Dendritic cell treated with granulocyte-macrophage colony-stimulating factor and Interleukin-4, amounts not matched to agents 40 ng/mL and 50 ng/mL, for 4 days (primary cell): ENCODE measurements around the gene TESK1.
"Not testable (repeated sequence)": the region's sequence is repeated elsewhere in the genome, so short reads cannot be mapped to it uniquely, and the experiment has no call there.

Source experiments
- H3K27ac Mint-ChIP-seq: one replicate; pipeline ENCODE4 v1.8.0; 2022; ENCODE audit warnings: mild to moderate bottlenecking, mixed read lengths
- H3K27me3 Mint-ChIP-seq: one replicate; pipeline ENCODE4 v1.8.0; 2022; ENCODE audit warnings: mild to moderate bottlenecking, mixed read lengths
- H3K36me3 Mint-ChIP-seq: one replicate; pipeline ENCODE4 v1.8.0; 2022; ENCODE audit warnings: low read depth, mixed read lengths
- H3K4me1 Mint-ChIP-seq: one replicate; pipeline ENCODE4 v1.8.0; 2022; ENCODE audit warnings: low read depth, mixed read lengths
- H3K4me3 Mint-ChIP-seq: one replicate; pipeline ENCODE4 v1.8.0; 2022; ENCODE audit warnings: mild to moderate bottlenecking, moderate library complexity, mixed read lengths
- H3K9me3 Mint-ChIP-seq: one replicate; pipeline ENCODE4 v1.8.0; 2022; ENCODE audit warnings: mixed read lengths
- intact Hi-C: fragments of 100-400 bp; cut with micrococcal nuclease; formaldehyde crosslinking; loops from one replicate; pipeline ENCODE4 v1.15.0; 2022

The TESK1 gene

DNA sequence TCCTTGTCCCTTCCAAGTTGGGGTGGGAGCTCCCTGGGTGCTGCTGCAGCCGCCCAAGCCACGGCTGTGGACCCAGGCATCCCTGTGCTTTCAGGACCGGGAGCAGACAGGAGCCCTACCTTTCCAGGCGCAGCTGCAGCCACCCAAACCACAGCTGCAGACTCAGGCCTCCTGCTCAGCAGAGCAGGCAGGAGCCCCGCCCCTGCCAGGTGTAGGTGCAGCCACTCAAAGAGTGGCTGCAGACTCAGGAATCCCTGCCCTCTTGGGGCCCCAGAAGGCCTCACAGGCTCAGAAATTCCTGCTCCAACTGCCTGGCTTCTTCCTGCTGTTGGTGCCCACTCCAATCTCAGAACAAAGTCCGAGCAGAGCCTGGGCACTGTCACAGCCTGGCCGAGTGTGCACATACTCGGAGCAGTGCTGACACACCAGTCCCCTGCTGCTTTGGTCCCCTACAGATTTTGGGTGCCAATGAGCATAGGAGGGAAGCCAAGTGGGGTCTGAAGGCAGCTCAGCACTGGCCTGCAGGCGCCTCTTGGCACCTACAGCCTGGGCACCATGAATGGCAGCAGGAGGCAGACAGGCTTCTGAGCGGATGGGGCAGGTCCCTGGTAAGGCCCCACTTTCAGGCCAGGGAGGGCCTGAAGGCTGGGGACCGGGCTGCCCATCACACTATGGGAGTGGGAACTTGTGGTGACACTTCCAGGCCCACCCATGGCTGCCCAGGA, 6.0 kb upstream of the TESK1 start:
- Mint-ChIP-seq H3K4me3 (no peak overlapping the region), H3K9me3 (peaks cover 10% of the 10 kb centered on the region), H3K27me3 (no peaks in the 10 kb centered on the region), H3K36me3 (peaks cover under 1% of the 10 kb centered on the region), H3K27ac (no peak overlapping the region), H3K4me1 (peaks cover 28% of the 10 kb centered on the region)
- intact Hi-C loops: no loop called here

DNA sequence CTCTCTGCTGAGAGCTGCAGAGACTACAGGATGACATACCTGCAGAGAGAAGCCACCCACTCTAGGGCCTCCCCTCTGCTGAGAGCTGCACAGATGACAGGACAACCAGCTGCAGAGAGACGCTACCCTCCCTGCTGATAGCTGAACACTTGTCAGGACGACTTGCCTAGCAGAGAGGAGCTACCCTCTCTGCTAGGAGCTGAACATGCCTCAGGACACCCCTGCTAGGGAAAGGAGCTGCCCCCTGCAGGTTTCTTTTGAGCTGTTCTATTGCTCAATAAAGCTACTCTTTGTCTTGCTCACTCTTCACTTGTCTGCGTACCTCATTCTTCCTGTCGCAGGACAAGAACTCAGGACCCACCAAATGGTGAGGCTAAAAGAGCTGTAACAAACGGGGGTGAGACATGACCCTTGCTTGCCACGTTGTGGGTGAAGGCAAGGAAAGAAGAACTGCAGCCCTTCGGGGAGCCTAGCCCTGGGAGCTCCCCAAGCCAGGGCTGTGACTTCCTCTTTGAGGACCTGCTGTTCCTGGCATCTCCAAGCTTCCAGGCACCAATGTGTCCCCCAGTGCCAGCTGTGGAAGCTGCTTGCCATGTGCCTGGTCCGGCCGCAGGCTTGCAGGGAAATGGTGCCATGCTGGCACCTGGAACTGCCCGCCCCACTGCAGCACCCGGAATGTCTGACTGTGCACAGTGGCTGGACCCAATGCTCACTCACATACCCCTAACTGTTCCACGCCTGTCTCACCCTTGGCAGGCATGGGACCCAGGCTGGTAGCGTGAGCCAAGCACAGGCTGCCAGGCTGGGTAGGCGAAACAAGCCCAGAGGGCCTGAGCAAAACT, 5.1 kb upstream of the TESK1 start:
- Mint-ChIP-seq H3K27ac (no peak overlapping the region), H3K4me1 (peaks cover 37% of the 10 kb centered on the region), H3K36me3 (peaks cover 7% of the 10 kb centered on the region), H3K27me3 (no peaks in the 10 kb centered on the region), H3K4me3 (no peak overlapping the region), H3K9me3 (peaks cover under 1% of the 10 kb centered on the region)
- intact Hi-C loops: no loop called here

DNA sequence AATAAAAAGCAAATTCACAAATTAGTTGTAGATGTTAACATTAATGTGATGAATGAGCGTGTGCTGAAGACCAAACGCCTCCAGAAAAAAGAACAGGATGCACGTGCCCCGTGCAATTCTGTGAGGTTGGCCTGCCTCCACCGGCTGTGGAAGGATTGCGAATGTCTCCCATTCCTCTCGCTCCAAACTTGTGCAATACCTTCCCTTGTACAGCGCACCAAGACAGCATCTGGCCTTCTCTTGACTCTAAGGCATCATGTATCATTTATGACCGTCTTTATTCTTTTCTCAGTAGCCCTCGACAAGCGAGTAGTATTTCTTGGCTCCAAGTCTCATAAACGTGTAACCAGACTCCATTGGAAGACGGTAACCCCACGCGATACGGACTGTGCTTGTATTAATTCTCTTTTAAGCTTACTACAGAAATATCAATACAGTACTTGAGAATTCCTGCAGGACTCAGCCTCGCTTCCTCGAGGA, 1.5 kb upstream of the TESK1 start:
- intact Hi-C loops: no loop called here
- peak overlapping the region; percentile 96 for H3K4me3 Mint-ChIP-seq
- no peaks in the 10 kb centered on the region for H3K9me3 Mint-ChIP-seq
- H3K27ac Mint-ChIP-seq: peak overlapping the region; percentile 94
- peaks cover 27% of the 10 kb centered on the region for H3K36me3 Mint-ChIP-seq
- peaks cover 56% of the 10 kb centered on the region for H3K4me1 Mint-ChIP-seq
- no peaks in the 10 kb centered on the region for H3K27me3 Mint-ChIP-seq

DNA sequence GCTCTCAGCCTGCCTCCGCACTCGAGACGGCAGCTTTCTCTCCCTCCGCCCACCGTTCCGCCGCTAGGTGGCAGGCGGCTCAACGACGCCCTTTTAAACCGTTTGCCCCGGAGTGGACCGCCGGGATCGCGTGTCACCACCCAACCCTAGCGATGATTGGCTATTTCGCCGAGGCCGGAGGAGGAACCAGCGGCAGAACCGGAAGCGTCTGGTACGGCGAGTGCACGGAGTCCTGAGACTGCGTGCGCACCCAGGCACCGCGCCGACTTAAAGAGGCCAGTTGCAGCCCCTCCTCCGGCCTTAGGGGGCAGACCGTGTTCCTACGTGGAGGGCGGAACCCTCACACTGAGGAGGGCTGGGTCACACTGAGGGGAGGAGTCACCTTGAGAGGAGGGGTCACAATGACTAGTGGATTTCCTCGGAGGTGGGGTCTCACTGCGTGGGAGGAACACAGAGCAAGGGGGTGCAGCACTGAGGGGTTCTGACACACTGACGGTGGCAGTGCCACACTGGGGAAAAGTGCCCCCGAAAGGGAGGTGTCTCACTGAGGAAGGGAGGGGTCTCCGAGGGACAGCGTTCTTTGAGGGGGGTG, 980 bp upstream of the TESK1 start:
- Mint-ChIP-seq H3K4me3 (peak overlapping the region; percentile 96), H3K27me3 (no peaks in the 10 kb centered on the region), H3K4me1 (peaks cover 56% of the 10 kb centered on the region), H3K27ac (peak overlapping the region; percentile 94), H3K9me3 (no peaks in the 10 kb centered on the region), H3K36me3 (peaks cover 33% of the 10 kb centered on the region)
- intact Hi-C loops: loop anchor here (1.0 to 2.0 kb wide), 3 partner anchors 42 to 128 kb away; partner anchors contain the start of genes CCDC107, CREB3, RMRP and TLN1

DNA sequence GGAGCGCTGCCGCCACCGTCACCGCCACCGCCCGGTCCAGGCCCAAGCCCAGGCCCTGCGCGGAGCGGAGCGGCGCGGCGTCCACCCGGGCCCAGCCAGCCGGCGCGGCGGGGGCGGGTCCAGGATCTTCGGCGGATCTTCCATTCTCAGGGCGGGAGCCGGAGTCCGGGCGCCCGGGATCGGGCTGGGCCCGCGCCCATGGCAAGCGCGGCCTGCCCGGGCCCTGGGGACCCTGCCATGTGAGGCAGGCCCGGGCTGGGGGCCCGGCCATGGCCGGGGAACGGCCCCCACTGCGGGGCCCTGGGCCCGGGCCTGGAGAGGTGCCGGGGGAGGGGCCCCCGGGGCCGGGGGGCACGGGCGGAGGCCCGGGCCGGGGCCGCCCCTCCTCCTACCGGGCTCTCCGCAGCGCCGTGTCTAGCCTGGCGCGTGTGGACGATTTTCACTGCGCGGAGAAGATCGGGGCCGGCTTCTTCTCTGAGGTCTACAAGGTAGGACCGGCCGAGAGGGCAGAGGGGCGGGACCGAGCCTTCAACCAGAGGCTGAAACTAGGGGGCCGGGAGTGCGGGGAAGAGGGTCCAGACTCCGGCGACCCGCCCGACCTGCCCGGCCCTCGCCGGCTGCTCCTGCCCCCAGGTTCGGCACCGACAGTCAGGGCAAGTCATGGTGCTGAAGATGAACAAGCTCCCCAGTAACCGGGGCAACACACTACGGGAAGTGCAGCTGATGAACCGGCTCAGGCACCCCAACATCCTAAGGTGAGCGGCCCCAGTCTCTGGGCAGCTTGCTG, 482 bp downstream of the TESK1 start:
- intact Hi-C loops: loop anchor here (2.0 kb wide), 1 partner anchor 53 kb away; the partner anchor contains the start of genes CCDC107 and RMRP
- H3K4me3 Mint-ChIP-seq: peak overlapping the region; percentile 78
- peak overlapping the region; percentile 28 for H3K27ac Mint-ChIP-seq
- H3K9me3 Mint-ChIP-seq: no peaks in the 10 kb centered on the region
- H3K36me3 Mint-ChIP-seq: peaks cover 47% of the 10 kb centered on the region
- H3K27me3 Mint-ChIP-seq: no peaks in the 10 kb centered on the region
- H3K4me1 Mint-ChIP-seq: peaks cover 42% of the 10 kb centered on the region

DNA sequence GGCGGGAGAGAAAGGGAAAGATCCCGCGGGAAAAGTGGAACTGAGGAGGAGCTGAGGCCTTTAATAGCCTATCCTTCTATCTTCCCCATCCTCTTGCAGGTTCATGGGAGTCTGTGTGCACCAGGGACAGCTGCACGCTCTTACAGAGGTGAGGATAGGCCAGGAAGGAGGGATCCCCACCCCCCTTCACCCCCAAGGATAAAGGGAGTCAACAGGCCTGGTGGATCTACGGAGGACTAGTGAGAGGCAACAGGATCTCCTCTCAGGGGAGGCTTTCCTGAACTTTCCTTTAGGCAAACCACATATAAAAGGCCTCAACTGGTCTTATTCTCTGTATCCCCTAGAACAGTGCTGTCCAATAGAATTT, 1.1 kb downstream of the TESK1 start:
- Mint-ChIP-seq H3K27me3 (no peaks in the 10 kb centered on the region), H3K36me3 (peaks cover 49% of the 10 kb centered on the region), H3K9me3 (no peaks in the 10 kb centered on the region), H3K4me1 (peaks cover 42% of the 10 kb centered on the region), H3K4me3 (peak overlapping the region; percentile 78), H3K27ac (peak overlapping the region; percentile 28)
- intact Hi-C loops: no loop called here

DNA sequence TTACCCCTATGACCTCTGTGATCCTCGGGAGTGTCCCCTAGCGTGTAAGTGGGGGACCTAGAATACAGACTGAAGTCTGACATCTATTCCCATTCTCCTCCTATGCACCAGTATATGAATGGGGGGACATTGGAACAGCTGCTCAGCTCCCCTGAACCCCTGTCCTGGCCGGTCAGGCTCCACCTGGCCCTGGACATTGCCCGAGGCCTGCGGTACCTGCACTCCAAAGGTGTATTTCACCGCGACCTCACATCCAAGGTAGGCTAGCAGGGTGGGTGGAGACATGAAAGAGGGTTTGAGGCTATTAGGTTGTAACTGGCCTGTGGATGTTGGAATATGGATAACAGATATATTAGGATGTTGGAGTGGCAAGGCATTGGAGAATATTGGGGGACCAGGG, 1.7 kb downstream of the TESK1 start:
- no peaks in the 10 kb centered on the region for H3K27me3 Mint-ChIP-seq
- H3K36me3 Mint-ChIP-seq: peaks cover 49% of the 10 kb centered on the region
- H3K4me3 Mint-ChIP-seq: no peak overlapping the region
- peaks cover 42% of the 10 kb centered on the region for H3K4me1 Mint-ChIP-seq
- H3K27ac Mint-ChIP-seq: no peak overlapping the region
- H3K9me3 Mint-ChIP-seq: no peaks in the 10 kb centered on the region
- intact Hi-C loops: no loop called here

DNA sequence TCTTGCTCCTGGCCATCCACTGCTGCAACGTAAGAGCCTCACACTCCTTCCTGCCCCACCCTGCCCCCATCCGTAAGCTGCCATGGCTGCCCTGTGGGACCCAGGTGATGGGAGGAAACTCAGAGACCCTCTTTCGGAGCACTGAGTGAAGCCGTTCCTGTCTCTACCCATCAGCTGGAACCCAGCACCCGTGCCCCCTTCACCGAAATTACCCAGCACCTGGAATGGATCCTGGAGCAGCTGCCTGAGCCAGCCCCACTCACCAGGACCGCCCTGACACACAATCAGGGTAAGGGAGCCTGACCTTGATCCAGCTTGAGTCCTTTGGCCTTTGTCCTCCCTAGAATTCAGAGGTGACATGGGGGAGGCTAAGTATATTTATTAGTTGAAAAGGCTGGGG, 3.2 kb downstream of the TESK1 start:
- Mint-ChIP-seq H3K9me3 (no peaks in the 10 kb centered on the region), H3K27me3 (peaks cover 1% of the 10 kb centered on the region), H3K4me1 (peaks cover 34% of the 10 kb centered on the region), H3K4me3 (no peak overlapping the region), H3K27ac (no peak overlapping the region), H3K36me3 (peaks cover 49% of the 10 kb centered on the region)
- intact Hi-C loops: no loop called here

DNA sequence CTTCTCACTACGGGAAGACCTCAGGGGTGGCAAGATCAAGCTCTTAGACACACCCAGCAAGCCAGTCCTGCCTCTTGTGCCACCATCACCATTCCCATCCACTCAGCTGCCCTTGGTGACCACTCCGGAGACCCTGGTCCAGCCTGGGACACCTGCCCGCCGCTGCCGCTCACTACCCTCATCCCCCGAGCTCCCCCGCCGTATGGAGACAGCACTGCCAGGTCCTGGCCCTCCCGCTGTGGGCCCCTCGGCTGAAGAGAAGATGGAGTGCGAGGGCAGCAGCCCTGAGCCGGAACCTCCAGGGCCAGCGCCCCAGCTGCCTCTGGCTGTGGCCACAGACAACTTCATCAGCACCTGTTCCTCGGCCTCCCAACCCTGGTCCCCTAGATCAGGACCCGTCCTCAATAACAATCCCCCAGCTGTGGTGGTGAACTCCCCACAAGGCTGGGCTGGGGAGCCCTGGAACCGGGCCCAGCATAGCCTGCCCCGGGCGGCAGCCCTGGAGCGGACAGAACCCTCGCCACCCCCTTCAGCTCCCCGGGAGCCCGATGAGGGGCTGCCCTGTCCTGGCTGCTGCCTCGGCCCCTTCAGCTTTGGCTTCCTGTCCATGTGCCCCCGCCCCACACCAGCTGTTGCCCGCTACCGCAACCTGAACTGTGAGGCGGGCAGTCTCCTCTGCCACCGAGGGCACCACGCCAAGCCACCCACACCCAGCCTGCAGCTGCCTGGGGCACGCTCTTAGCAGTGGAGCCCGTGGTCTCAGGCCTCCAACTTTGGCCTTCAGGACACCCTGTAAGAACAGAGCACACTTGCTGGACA, 4.1 kb downstream of the TESK1 start:
- H3K4me1 Mint-ChIP-seq: peaks cover 25% of the 10 kb centered on the region
- peaks cover 5% of the 10 kb centered on the region for H3K27me3 Mint-ChIP-seq
- no peak overlapping the region for H3K4me3 Mint-ChIP-seq
- no peak overlapping the region for H3K27ac Mint-ChIP-seq
- intact Hi-C loops: no loop called here
- H3K9me3 Mint-ChIP-seq: no peaks in the 10 kb centered on the region
- H3K36me3 Mint-ChIP-seq: peaks cover 47% of the 10 kb centered on the region

DNA sequence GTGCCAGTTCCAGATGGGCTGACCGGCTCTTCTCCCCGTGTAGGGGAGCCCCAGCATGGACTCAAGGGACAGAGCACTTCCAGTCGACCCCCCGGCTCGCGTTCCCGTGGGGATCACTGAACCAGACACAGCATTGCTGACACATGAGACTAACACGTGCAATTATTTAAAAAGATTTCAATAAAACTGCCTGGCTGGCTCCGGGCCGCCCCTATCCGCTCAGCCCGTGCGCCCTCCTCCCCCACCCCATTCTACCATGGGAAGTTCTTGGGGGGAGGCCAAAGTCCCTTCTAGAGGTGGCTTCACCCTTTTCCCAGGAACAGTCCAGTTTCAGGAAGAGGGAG, 4.7 kb downstream of the TESK1 start:
- Mint-ChIP-seq H3K4me1 (peaks cover 22% of the 10 kb centered on the region), H3K4me3 (no peak overlapping the region), H3K9me3 (no peaks in the 10 kb centered on the region), H3K36me3 (peaks cover 42% of the 10 kb centered on the region), H3K27me3 (peaks cover 11% of the 10 kb centered on the region), H3K27ac (no peak overlapping the region)
- intact Hi-C loops: no loop called here

DNA sequence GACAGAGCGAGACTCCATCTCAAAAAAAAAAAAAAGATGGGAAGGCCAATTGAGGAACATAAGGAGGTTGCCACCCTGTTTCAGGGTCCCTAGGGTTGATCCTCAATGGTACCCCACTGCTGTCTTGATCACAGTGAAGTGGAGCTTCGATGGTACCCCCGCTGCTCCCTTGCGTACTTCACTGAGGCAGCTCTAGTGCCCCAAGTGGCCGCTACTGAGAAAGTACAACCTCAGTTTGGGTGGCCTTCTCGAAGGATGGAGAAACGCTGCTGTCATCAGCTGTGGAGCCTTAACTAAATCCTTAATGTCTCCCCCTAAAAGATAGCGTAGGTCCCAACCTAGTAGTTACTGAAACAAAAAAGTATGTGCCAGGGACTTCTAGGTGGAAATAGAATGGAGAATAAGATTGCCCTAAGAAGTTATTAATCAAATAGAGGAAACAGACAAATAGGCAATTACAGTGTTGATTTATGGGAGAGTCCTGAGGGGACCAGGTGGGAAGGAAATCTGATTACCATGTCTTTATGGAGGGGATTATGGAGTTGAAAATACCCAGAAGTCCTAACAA, 6.3 kb downstream of the TESK1 start:
- Mint-ChIP-seq H3K9me3 (no peaks in the 10 kb centered on the region), H3K36me3 (peaks cover 42% of the 10 kb centered on the region), H3K27ac (no peak overlapping the region), H3K4me3 (no peak overlapping the region), H3K4me1 (peaks cover 27% of the 10 kb centered on the region), H3K27me3 (peaks cover 20% of the 10 kb centered on the region)
- intact Hi-C loops: no loop called here

DNA sequence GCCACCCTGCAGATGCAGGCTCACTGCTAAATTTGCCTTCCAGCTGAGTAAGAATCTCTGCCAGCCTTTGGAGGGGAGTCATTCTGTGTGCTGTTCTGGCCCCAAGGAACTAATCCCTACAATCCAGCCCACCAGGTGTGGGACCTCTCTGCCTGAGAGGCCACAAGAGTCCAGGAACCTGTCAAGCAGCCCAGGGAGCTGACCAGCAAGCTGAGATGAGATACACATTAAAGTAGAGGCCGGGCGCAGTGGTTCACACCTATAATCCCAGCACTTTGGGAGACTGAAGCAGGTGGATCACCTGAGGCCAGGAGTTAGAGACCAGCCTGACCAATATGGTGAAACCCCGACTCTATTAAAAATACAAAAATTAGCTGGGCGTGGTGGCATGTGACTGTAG, 7.0 kb downstream of the TESK1 start:
- Mint-ChIP-seq H3K4me1 (peaks cover 29% of the 10 kb centered on the region), H3K27me3 (peaks cover 28% of the 10 kb centered on the region), H3K36me3 (peaks cover 37% of the 10 kb centered on the region)
- H3K9me3 Mint-ChIP-seq, intact Hi-C loops, H3K27ac Mint-ChIP-seq, H3K4me3 Mint-ChIP-seq: not testable (repeated sequence)

DNA sequence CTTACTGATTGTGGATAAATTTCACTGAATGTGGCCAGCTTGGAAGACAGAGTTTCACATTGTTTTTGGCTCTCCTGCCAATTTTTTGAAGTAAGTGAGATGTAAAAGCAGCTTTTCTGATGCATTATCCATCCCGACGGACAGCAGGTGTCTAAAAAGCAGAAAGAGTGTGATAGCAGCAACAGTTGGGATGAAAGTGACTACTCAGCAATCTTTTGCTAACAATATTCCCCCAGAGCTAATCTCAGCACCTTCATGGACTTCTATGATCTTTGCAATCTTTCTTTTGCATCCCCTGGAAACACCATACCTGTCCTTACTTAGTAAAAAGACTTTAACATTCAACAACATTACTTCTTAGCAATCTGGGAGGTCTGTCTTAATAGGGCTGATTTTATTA, 7.8 kb downstream of the TESK1 start:
- Mint-ChIP-seq H3K27me3 (peaks cover 35% of the 10 kb centered on the region), H3K27ac (no peak overlapping the region), H3K9me3 (no peaks in the 10 kb centered on the region), H3K4me3 (no peak overlapping the region), H3K4me1 (peaks cover 31% of the 10 kb centered on the region), H3K36me3 (peaks cover 29% of the 10 kb centered on the region)
- intact Hi-C loops: no loop called here
